GM21515 (cell line): ENCODE data around the gene ITPRIPL1.

ENCODE experiments used
- ATAC-seq: cut with Tn5 transposase; IDR thresholded peaks from one replicate; pipeline ENCODE4 v1.9.1; 2021; ENCODE audit not compliant: unreplicated experiment

ITPRIPL1 gene

GRCh38 chr2:96353606-96354101, 28.5 kb downstream of the ITPRIPL1 start:
- ATAC-seq = no peak

GRCh38 chr2:96354492-96354891, 29.4 kb downstream of the ITPRIPL1 start:
- ATAC-seq = no peak

GRCh38 chr2:96356889-96357288, 31.8 kb downstream of the ITPRIPL1 start:
- ATAC-seq = no peak

- ATAC-seq = no peak
These were observed 34.2 kb downstream of the ITPRIPL1 start for GRCh38 chr2:96359310-96359709.

GRCh38 chr2:96359866-96360265, 34.7 kb downstream of the ITPRIPL1 start:
- ATAC-seq = no peak

- no peak for ATAC-seq
These were observed 36.6 kb downstream of the ITPRIPL1 start for GRCh38 chr2:96361751-96362150.

GRCh38 chr2:96369186-96369585, 44.1 kb downstream of the ITPRIPL1 start:
- ATAC-seq = no peak

GRCh38 chr2:96374211-96374951, 49.3 kb downstream of the ITPRIPL1 start:
- no peak for ATAC-seq
